Measurements from ENCODE around the gene LDLR. TPM values are rescaled to one million over a fixed set of nuclear protein-coding genes. Genes with fewer than 3 reads are reported as not detected.
A peak's percentile ranks its signal among the peaks of the same experiment; 100 is the strongest.

LDLR gene
- total RNA-seq, 1 donor from 2014 or later, result 153 TPM

DNA sequence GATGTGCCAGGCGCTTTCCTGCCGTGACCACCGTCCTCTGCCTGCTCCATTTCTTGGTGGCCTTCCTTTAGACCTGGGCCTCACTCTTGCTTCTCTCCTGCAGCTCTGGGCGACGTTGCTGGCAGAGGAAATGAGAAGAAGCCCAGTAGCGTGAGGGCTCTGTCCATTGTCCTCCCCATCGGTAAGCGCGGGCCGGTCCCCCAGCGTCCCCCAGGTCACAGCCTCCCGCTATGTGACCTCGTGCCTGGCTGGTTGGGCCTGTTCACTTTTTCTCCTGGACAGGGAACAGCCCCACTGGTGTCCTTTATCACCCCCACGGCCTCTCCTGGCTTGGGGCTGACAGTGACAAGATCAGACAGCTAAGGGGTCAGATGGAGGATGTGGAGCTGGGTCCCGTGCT lies 38.6 kb downstream of the LDLR start:
- Histone ChIP-seq H3K79me2 (ENCODE audit: insufficient read depth, low read length) (peaks cover 3% of the 10 kb centered on the region), H3K4me3 (ENCODE audit: insufficient read depth, low read depth, low read length) (no peak overlapping the region), H3K4me1 (ENCODE audit: insufficient read depth, low read length) (no peaks in the 10 kb centered on the region), H3K9ac (ENCODE audit: low read length) (no peak overlapping the region), H3K36me3 (ENCODE audit: insufficient read depth, low read length) (peaks cover 46% of the 10 kb centered on the region), H3K27me3 (ENCODE audit: insufficient read depth, low read length) (no peaks in the 10 kb centered on the region), H3K9me3 (ENCODE audit: insufficient read depth, low read depth, low read length) (no peaks in the 10 kb centered on the region), H2AFZ (ENCODE audit: low read depth, low read length) (no peak overlapping the region), H3K4me2 (ENCODE audit: low read length) (no peak overlapping the region), H4K20me1 (ENCODE audit: insufficient read depth, low read length) (peaks cover 68% of the 10 kb centered on the region), H3K27ac (ENCODE audit: low read depth, low read length) (no peak overlapping the region)
- Mint-ChIP-seq H3K27me3 (ENCODE audit: low read depth, unreplicated experiment) (no peaks in the 10 kb centered on the region), H3K36me3 (ENCODE audit: low read depth, unreplicated experiment) (peaks cover 6% of the 10 kb centered on the region), H3K4me1 (ENCODE audit: low read depth, unreplicated experiment) (no peaks in the 10 kb centered on the region), H3K9me3 (ENCODE audit: unreplicated experiment) (no peaks in the 10 kb centered on the region), H3K4me3 (ENCODE audit: unreplicated experiment) (no peak overlapping the region), H3K27ac (ENCODE audit: unreplicated experiment) (no peak overlapping the region)
- no peak for TF ChIP-seq EZH2 (IDR thresholded peaks at IDR 0.05; ENCODE audit: insufficient read depth, low read length)
- TF ChIP-seq, protein P1, sequence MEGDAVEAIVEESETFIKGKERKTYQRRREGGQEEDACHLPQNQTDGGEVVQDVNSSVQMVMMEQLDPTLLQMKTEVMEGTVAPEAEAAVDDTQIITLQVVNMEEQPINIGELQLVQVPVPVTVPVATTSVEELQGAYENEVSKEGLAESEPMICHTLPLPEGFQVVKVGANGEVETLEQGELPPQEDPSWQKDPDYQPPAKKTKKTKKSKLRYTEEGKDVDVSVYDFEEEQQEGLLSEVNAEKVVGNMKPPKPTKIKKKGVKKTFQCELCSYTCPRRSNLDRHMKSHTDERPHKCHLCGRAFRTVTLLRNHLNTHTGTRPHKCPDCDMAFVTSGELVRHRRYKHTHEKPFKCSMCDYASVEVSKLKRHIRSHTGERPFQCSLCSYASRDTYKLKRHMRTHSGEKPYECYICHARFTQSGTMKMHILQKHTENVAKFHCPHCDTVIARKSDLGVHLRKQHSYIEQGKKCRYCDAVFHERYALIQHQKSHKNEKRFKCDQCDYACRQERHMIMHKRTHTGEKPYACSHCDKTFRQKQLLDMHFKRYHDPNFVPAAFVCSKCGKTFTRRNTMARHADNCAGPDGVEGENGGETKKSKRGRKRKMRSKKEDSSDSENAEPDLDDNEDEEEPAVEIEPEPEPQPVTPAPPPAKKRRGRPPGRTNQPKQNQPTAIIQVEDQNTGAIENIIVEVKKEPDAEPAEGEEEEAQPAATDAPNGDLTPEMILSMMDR (IDR thresholded peaks at IDR 0.05; ENCODE audit: insufficient read depth, low read depth, low read length), result no peak
- DNase-seq (ENCODE audit: low read depth) (no peak), FAIRE-seq (no peak)

DNA sequence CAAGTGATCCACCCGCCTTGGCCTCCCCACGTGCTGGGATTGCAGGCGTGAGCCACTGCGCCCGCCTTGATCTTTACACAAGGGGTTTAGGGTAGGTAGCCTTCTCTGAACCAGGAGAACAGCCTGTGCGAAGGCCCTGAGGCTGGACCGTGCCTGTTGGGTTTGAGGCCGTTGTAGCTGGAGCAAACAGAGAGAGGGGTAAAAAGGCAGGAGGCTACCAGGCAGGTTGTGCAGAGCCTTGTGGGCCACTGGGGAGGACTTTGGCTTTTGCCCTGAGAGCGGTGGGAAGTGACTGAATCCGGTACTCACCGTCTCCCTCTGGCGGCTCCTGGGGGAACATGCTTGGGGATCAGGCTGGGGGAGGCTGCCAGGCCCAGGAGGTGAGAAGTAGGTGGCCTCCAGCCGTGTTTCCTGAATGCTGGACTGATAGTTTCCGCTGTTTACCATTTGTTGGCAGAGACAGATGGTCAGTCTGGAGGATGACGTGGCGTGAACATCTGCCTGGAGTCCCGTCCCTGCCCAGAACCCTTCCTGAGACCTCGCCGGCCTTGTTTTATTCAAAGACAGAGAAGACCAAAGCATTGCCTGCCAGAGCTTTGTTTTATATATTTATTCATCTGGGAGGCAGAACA lies 41.7 kb downstream of the LDLR start:
- no peaks in the 10 kb centered on the region for H3K4me1 ChIP-seq (ENCODE audit: insufficient read depth, low read length)
- no peaks in the 10 kb centered on the region for H3K9me3 ChIP-seq (ENCODE audit: insufficient read depth, low read depth, low read length)
- H3K9ac ChIP-seq (ENCODE audit: low read length), result no peak overlapping the region
- H3K36me3 ChIP-seq (ENCODE audit: insufficient read depth, low read length), result peaks cover 43% of the 10 kb centered on the region
- H3K27me3 ChIP-seq (ENCODE audit: insufficient read depth, low read length), result no peaks in the 10 kb centered on the region
- peaks cover 63% of the 10 kb centered on the region for H4K20me1 ChIP-seq (ENCODE audit: insufficient read depth, low read length)
- no peak overlapping the region for H3K4me2 ChIP-seq (ENCODE audit: low read length)
- Mint-ChIP-seq H3K4me3 (ENCODE audit: unreplicated experiment) (no peak overlapping the region), H3K9me3 (ENCODE audit: unreplicated experiment) (no peaks in the 10 kb centered on the region), H3K27me3 (ENCODE audit: low read depth, unreplicated experiment) (no peaks in the 10 kb centered on the region), H3K36me3 (ENCODE audit: low read depth, unreplicated experiment) (peaks cover 7% of the 10 kb centered on the region), H3K4me1 (ENCODE audit: low read depth, unreplicated experiment) (no peaks in the 10 kb centered on the region), H3K27ac (ENCODE audit: unreplicated experiment) (peak overlapping the region; percentile 26)
- peaks cover 3% of the 10 kb centered on the region for H3K79me2 ChIP-seq (ENCODE audit: insufficient read depth, low read length)
- TF ChIP-seq EZH2 (IDR thresholded peaks at IDR 0.05; ENCODE audit: insufficient read depth, low read length), result no peak
- TF ChIP-seq, protein P1 (IDR thresholded peaks at IDR 0.05; ENCODE audit: insufficient read depth, low read depth, low read length), result peak; percentile 65
- H2AFZ ChIP-seq (ENCODE audit: low read depth, low read length), result no peak overlapping the region
- DNase-seq (ENCODE audit: low read depth), result peak; percentile 18
- H3K27ac ChIP-seq (ENCODE audit: low read depth, low read length), result no peak overlapping the region
- FAIRE-seq, result no peak
- H3K4me3 ChIP-seq (ENCODE audit: insufficient read depth, low read depth, low read length), result no peak overlapping the region

DNA sequence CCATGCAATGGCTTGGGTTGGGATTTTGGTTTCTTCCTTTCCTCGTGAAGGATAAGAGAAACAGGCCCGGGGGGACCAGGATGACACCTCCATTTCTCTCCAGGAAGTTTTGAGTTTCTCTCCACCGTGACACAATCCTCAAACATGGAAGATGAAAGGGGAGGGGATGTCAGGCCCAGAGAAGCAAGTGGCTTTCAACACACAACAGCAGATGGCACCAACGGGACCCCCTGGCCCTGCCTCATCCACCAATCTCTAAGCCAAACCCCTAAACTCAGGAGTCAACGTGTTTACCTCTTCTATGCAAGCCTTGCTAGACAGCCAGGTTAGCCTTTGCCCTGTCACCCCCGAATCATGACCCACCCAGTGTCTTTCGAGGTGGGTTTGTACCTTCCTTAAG lies 42.2 kb downstream of the LDLR start:
- no peak overlapping the region for H2AFZ ChIP-seq (ENCODE audit: low read depth, low read length)
- DNase-seq (ENCODE audit: low read depth) (no peak), FAIRE-seq (no peak)
- H3K4me3 ChIP-seq (ENCODE audit: insufficient read depth, low read depth, low read length), result no peak overlapping the region
- Mint-ChIP-seq H3K4me3 (ENCODE audit: unreplicated experiment) (no peak overlapping the region), H3K4me1 (ENCODE audit: low read depth, unreplicated experiment) (no peaks in the 10 kb centered on the region), H3K36me3 (ENCODE audit: low read depth, unreplicated experiment) (peaks cover 7% of the 10 kb centered on the region), H3K27me3 (ENCODE audit: low read depth, unreplicated experiment) (no peaks in the 10 kb centered on the region), H3K27ac (ENCODE audit: unreplicated experiment) (peak overlapping the region; percentile 9), H3K9me3 (ENCODE audit: unreplicated experiment) (no peaks in the 10 kb centered on the region)
- H3K79me2 ChIP-seq (ENCODE audit: insufficient read depth, low read length), result peaks cover 3% of the 10 kb centered on the region
- H4K20me1 ChIP-seq (ENCODE audit: insufficient read depth, low read length), result peaks cover 60% of the 10 kb centered on the region
- TF ChIP-seq EZH2 (IDR thresholded peaks at IDR 0.05; ENCODE audit: insufficient read depth, low read length), result no peak
- TF ChIP-seq, protein P1 (IDR thresholded peaks at IDR 0.05; ENCODE audit: insufficient read depth, low read depth, low read length), result no peak
- no peak overlapping the region for H3K4me2 ChIP-seq (ENCODE audit: low read length)
- no peaks in the 10 kb centered on the region for H3K27me3 ChIP-seq (ENCODE audit: insufficient read depth, low read length)
- H3K9ac ChIP-seq (ENCODE audit: low read length), result no peak overlapping the region
- no peak overlapping the region for H3K27ac ChIP-seq (ENCODE audit: low read depth, low read length)
- peaks cover 40% of the 10 kb centered on the region for H3K36me3 ChIP-seq (ENCODE audit: insufficient read depth, low read length)
- H3K9me3 ChIP-seq (ENCODE audit: insufficient read depth, low read depth, low read length), result no peaks in the 10 kb centered on the region
- no peaks in the 10 kb centered on the region for H3K4me1 ChIP-seq (ENCODE audit: insufficient read depth, low read length)

Data from astrocyte (in vitro differentiated cells and primary cell).